Transverse colon (tissue), 4 donors: ENCODE data around the gene TCF21. TPM values are rescaled to one million over a fixed set of nuclear protein-coding genes. Genes with fewer than 3 reads are reported as not detected.

Experiments
- DNase-seq: peaks from one replicate; pipeline ENCODE4 v3.0.0-alpha.2; 2019
- H3K27ac ChIP-seq, 4 donors: fragments of 200-600 bp; sonication (generic); 2 replicates each; pipeline ENCODE4 v1.5.1; 2016 to 2018; ENCODE audit warnings: inconsistent platforms in 4 of 4
- H3K27me3 ChIP-seq: fragments of 200-600 bp; sonication (generic); 2 replicates; pipeline ENCODE4 v1.5.1; 2017; ENCODE audit warnings: inconsistent platforms
- H3K36me3 ChIP-seq, 4 donors: fragments of 200-600 bp; sonication (generic); 2 replicates each; pipeline ENCODE4 v1.5.1; 2017 to 2019; ENCODE audit warnings: inconsistent platforms in 4 of 4
- H3K4me1 ChIP-seq, 4 donors: fragments of 200-600 bp; sonication (generic); 2 replicates each; pipeline ENCODE4 v1.5.1; 2017 to 2020; ENCODE audit warnings: inconsistent platforms in 4 of 4
- H3K4me3 ChIP-seq, 4 donors: fragments of 200-600 bp; sonication (generic); 1 replicate in 1 of 4; 2 replicates in 3 of 4; pipeline versions ENCODE4 v1.5.1 to v1.6.1; 2017 to 2019; ENCODE audit warnings: inconsistent platforms in 4 of 4
- H3K9me3 ChIP-seq, 2 donors: fragments of 200-600 bp; sonication (generic); 2 replicates each; pipeline ENCODE4 v1.5.1; 2017 to 2019; ENCODE audit warnings: inconsistent platforms in 2 of 2
- CTCF ChIP-seq, 5 experiments: fragments of 200-600 bp in 3 of 5; fragments of 450-650 bp in 2 of 5; sonication (generic) in 3 of 5; IDR thresholded peaks; 1 replicate in 2 of 5; 2 replicates in 3 of 5; pipeline ENCODE4 v1.5.1; 2016 to 2017; ENCODE audit warnings: antibody characterized with exemption in 5 of 5, inconsistent platforms in 3 of 5, mild to moderate bottlenecking in 2 of 5, moderate library complexity in 1 of 5
- EP300 ChIP-seq: sonication (generic); formaldehyde crosslinking; IDR thresholded peaks from one replicate; pipeline ENCODE4 v1.6.1; 2017; ENCODE audit warnings: antibody characterized with exemption, low read depth
- POLR2A ChIP-seq: fragments of 450-650 bp; IDR thresholded peaks from one replicate; pipeline ENCODE4 v1.6.1; 2016; ENCODE audit warnings: antibody characterized with exemption, mild to moderate bottlenecking, moderate library complexity
- POLR2AphosphoS5 ChIP-seq, 3 donors: sonication (generic); formaldehyde crosslinking; IDR thresholded peaks; one replicate each; pipeline ENCODE4 v1.6.1; 2016; ENCODE audit warnings: antibody characterized with exemption in 3 of 3
- WGBS, 2 donors: methylation state at CpG; one replicate each; pipeline ENCODE4 v1.1.5; 2018; ENCODE audit warnings: low coverage in 1 of 2; 5-methylcytosine and 5-hydroxymethylcytosine counted together
- in situ Hi-C, 4 donors: fragments of 200-750 bp; cut with MboI; loops; one replicate each; pipeline versions ENCODE4 v1.15.0 to v1.15.1; 2017; ENCODE audit warnings: low sequenced_read_pairs in 3 of 4, low pct_ligation_motif_present in 1 of 4, low pct_unique_long_range_greater_than_20kb in 1 of 4
- intact Hi-C: fragments of 100-400 bp; cut with DNase I; formaldehyde crosslinking; loops from one replicate; pipeline ENCODE4 v1.15.1; 2023; ENCODE audit warnings: low total_unique reads
- total RNA-seq, 4 donors: library from RNA; depleted of rRNA; stranded (reverse); fragments of >200 nt; gene quantifications; one replicate each; pipeline ENCODE4 v1.1.0, GENCODE V29; 2016

TCF21 gene
- total RNA-seq, 4 donors from 2014 or later = 6.0 to 13.0 (median 8.9) TPM

GRCh38 chr6:133899556-133899955, 10.6 kb downstream of the TCF21 start:
- TF ChIP-seq CTCF (IDR thresholded peaks at IDR 0.05) (no peak), EP300 (no peak), POLR2AphosphoS5 (IDR thresholded peaks at IDR 0.05) (no peak), POLR2A (no peak)
- Histone ChIP-seq H3K4me1 (peaks cover 0 to 22% (median 6%) of the 10 kb centered on the region in 4 donors), H3K36me3 (no peaks in the 10 kb centered on the region), H3K27ac (no peak overlapping the region), H3K27me3 (peaks cover 37% of the 10 kb centered on the region), H3K9me3 (no peaks in the 10 kb centered on the region), H3K4me3 (no peak overlapping the region)
- no peak for DNase-seq
- intact Hi-C loops (no loop called here), in situ Hi-C loops (no loop called here)

- H3K36me3 ChIP-seq = no peaks in the 10 kb centered on the region
- no peaks in the 10 kb centered on the region for H3K9me3 ChIP-seq
- H3K27ac ChIP-seq = no peak overlapping the region
- DNase-seq = no peak
- H3K4me1 ChIP-seq = no peaks in the 10 kb centered on the region
- in situ Hi-C loops = loop anchor here in 2 of 4 donors (25.0 kb wide), 2 partner anchors 342 to 717 kb away; no protein-coding TSS in a partner anchor
- whole genome bisulfite sequencing, 2 donors = 89 to 93% methylated on average over 2 of the region's 2 CpGs
- TF ChIP-seq POLR2AphosphoS5 (IDR thresholded peaks at IDR 0.05) = no peak
- peaks cover 30% of the 10 kb centered on the region for H3K27me3 ChIP-seq
- H3K4me3 ChIP-seq = no peak overlapping the region
- intact Hi-C loops = no loop called here
Measured at GRCh38 chr6:133903855-133904254, 14.9 kb downstream of the TCF21 start.

DNA sequence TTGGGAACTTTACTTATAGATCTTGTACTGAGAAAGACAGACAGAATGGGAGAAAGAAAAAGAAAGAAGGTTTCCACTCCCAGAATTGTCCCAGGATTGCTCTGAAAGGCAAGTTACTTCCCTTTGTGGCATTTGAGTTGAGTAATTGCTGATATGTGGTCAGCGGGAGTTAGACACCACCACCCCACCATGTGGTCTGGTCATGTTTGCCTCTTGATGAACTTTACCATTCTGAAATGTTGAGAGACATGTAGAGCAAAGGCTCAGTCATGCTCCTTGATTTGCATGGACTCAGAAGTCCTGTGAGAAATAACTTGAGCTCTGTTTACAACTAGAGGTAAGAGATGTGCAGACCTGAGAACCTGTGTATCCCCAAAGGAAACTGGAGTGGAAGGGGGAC, 17.1 kb downstream of the TCF21 start:
- Histone ChIP-seq H3K27ac (no peak overlapping the region), H3K4me1 (no peaks in the 10 kb centered on the region), H3K9me3 (no peaks in the 10 kb centered on the region), H3K4me3 (no peak overlapping the region), H3K27me3 (peaks cover 38% of the 10 kb centered on the region), H3K36me3 (no peaks in the 10 kb centered on the region)
- no peak for DNase-seq
- WGBS, 2 donors = 20 to 68% methylated on average over 1 of the region's 1 CpG
- in situ Hi-C loops (loop anchor here in 2 of 4 donors (25.0 kb wide), 2 partner anchors 344 to 719 kb away; no protein-coding TSS in a partner anchor), intact Hi-C loops (no loop called here)
- TF ChIP-seq POLR2AphosphoS5 (IDR thresholded peaks at IDR 0.05) (no peak), EP300 (no peak), CTCF (IDR thresholded peaks at IDR 0.05) (no peak), POLR2A (no peak)

GRCh38 chr6:133916650-133917151, 27.8 kb downstream of the TCF21 start:
- WGBS, 2 donors = 12 to 15% methylated on average over 8 of the region's 8 CpGs
- in situ Hi-C loops = loop anchor here (5.0 to 25.0 kb wide), 4 partner anchors 339 to 729 kb away; no protein-coding TSS in a partner anchor
- H3K9me3 ChIP-seq = no peaks in the 10 kb centered on the region
- peaks cover 15% of the 10 kb centered on the region for H3K27me3 ChIP-seq
- H3K4me3 ChIP-seq = no peak overlapping the region
- TF ChIP-seq CTCF (IDR thresholded peaks at IDR 0.05) (peak; percentile 78 to 85 (median 83)), EP300 (no peak)
- peak; percentile 90 for DNase-seq
- H3K36me3 ChIP-seq = no peaks in the 10 kb centered on the region
- peak overlapping the region in 1 of 4 donors; percentile 35 for H3K27ac ChIP-seq
- H3K4me1 ChIP-seq = peaks cover 0 to 4% (median 0%) of the 10 kb centered on the region in 4 donors
- intact Hi-C loops = loop anchor here (2.0 kb wide), 1 partner anchor 348 kb away; no protein-coding TSS in a partner anchor

GRCh38 chr6:133917781-133918180, 28.9 kb downstream of the TCF21 start:
- no peaks in the 10 kb centered on the region for H3K36me3 ChIP-seq
- in situ Hi-C loops (loop anchor here (5.0 to 25.0 kb wide), 4 partner anchors 340 to 730 kb away; no protein-coding TSS in a partner anchor), intact Hi-C loops (loop anchor here (2.0 kb wide), 1 partner anchor 349 kb away; no protein-coding TSS in a partner anchor)
- no peak for TF ChIP-seq EP300
- TF ChIP-seq POLR2A = no peak
- no peak for TF ChIP-seq POLR2AphosphoS5 (IDR thresholded peaks at IDR 0.05)
- no peak for TF ChIP-seq CTCF (IDR thresholded peaks at IDR 0.05)
- H3K4me1 ChIP-seq = peaks cover 0 to 4% (median 0%) of the 10 kb centered on the region in 4 donors
- H3K27ac ChIP-seq = no peak overlapping the region
- no peak for DNase-seq
- H3K4me3 ChIP-seq = no peak overlapping the region
- peaks cover 5% of the 10 kb centered on the region for H3K27me3 ChIP-seq
- WGBS, 2 donors = 86 to 89% methylated on average over 4 of the region's 4 CpGs
- H3K9me3 ChIP-seq = no peaks in the 10 kb centered on the region
